GM21367 (cell line): ENCODE measurements around the gene HOXB1.

Experiments used
- ATAC-seq: cut with Tn5 transposase; IDR thresholded peaks from one replicate; pipeline ENCODE4 v1.9.1; 2021; ENCODE audit not compliant: unreplicated experiment

The HOXB1 gene

GRCh38 chr17:48530887-48531272 is at the start of gene HOXB1:
HOXB1 (minus strand) TSS chr17:48531011; CDS start chr17:48530904, 107 bp downstream.
- no peak for ATAC-seq

- ATAC-seq = no peak
Observed at GRCh38 chr17:48579760-48580554, 49.1 kb upstream of the HOXB1 start.

GRCh38 chr17:48579471-48579759 is 48.6 kb upstream of the HOXB1 start:
- ATAC-seq = no peak

GRCh38 chr17:48578616-48579470 is 48.0 kb upstream of the HOXB1 start:
- ATAC-seq = no peak

GRCh38 chr17:48577946-48578615 is 47.3 kb upstream of the HOXB1 start, which contains the start of gene HOXB4:
HOXB4 (minus strand) TSS chr17:48578350; CDS start chr17:48578319, 31 bp downstream.
- ATAC-seq = no peak

- ATAC-seq = no peak
Observed at GRCh38 chr17:48577330-48577945, 46.6 kb upstream of the HOXB1 start.

- no peak for ATAC-seq
Observed at GRCh38 chr17:48576479-48577309, 45.9 kb upstream of the HOXB1 start.

- ATAC-seq = no peak
Observed at GRCh38 chr17:48575673-48576478, 45.1 kb upstream of the HOXB1 start.

- no peak for ATAC-seq
Observed at GRCh38 chr17:48575066-48575582, 44.3 kb upstream of the HOXB1 start.

GRCh38 chr17:48574505-48575065 is 43.8 kb upstream of the HOXB1 start:
- ATAC-seq = no peak

GRCh38 chr17:48571826-48572417 is 41.1 kb upstream of the HOXB1 start:
- ATAC-seq = no peak

GRCh38 chr17:48571024-48571818 is 40.4 kb upstream of the HOXB1 start:
- ATAC-seq = no peak

GRCh38 chr17:48570325-48571023 is 39.7 kb upstream of the HOXB1 start:
- no peak for ATAC-seq

GRCh38 chr17:48569674-48570324 is 39.0 kb upstream of the HOXB1 start:
- ATAC-seq = no peak

- no peak for ATAC-seq
Observed at GRCh38 chr17:48569240-48569582, 38.4 kb upstream of the HOXB1 start.

GRCh38 chr17:48568499-48569239 is 37.9 kb upstream of the HOXB1 start:
- no peak for ATAC-seq
